ENCODE measurements around the gene OSBPL2. TPM values are rescaled to one million over a fixed set of nuclear protein-coding genes. Genes with fewer than 3 reads are reported as not detected.

OSBPL2 gene
- total and polyA plus RNA-seq, 9 of the 15 experiments (the other 6 are each of a cell fraction or from before 2014, with no cell fraction given), result 2.5 to 25.6 (median 14.1) TPM

- TF ChIP-seq RFX1 (IDR thresholded peaks at IDR 0.05) (peak; percentile 93), ZFX (CRISPR knock-in tag; IDR thresholded peaks at IDR 0.05) (peak; percentile 26; the same call in 1 of the 2 replicates), NR2C2 (CRISPR knock-in tag; IDR thresholded peaks at IDR 0.05) (0 out of 2 replicates have a peak, but pooled peaks have one; percentile 58), NR2C2 (tag; IDR thresholded peaks at IDR 0.05) (no peak), SRSF3 (IDR thresholded peaks at IDR 0.05; ENCODE audit: insufficient read depth, low read length) (no peak), ZBTB33 (CRISPR knock-in tag; IDR thresholded peaks at IDR 0.05) (peak; percentile 77; the same call in 1 of the 2 replicates), DMBX1 (CRISPR knock-in tag; IDR thresholded peaks at IDR 0.05; ENCODE audit: borderline replicate concordance) (no peak), MXI1 (IDR thresholded peaks at IDR 0.05; ENCODE audit: low read depth, low read length) (no peak), ZNF780A (CRISPR knock-in tag; IDR thresholded peaks at IDR 0.05) (no peak)
Observed at GRCh38 chr20:62236766-62237513, 1.4 kb upstream of the OSBPL2 start (continued).

All from K562 (cell line).